GM18909 (cell line): ENCODE measurements around the gene CDC42BPB.

Experiments used
- ATAC-seq: cut with Tn5 transposase; IDR thresholded peaks from one replicate; pipeline ENCODE4 v1.9.1; 2021; ENCODE audit warnings: mild to moderate bottlenecking; ENCODE audit not compliant: unreplicated experiment, poor library complexity

CDC42BPB gene

GRCh38 chr14:103057372-103058163 is at the start of gene CDC42BPB:
CDC42BPB (minus strand) TSS chr14:103057549; CDS start chr14:103057173, 376 bp downstream.
- peak; percentile 81 for ATAC-seq

- no peak for ATAC-seq
These were observed 48.3 kb upstream of the CDC42BPB start for GRCh38 chr14:103105580-103106150.

- ATAC-seq: peak; percentile 42
These were observed 47.5 kb upstream of the CDC42BPB start for GRCh38 chr14:103104654-103105452.

GRCh38 chr14:103104389-103104653 is 47.0 kb upstream of the CDC42BPB start:
- ATAC-seq: no peak

GRCh38 chr14:103103461-103104388 is 46.4 kb upstream of the CDC42BPB start:
- ATAC-seq: no peak

GRCh38 chr14:103102689-103103260 is 45.4 kb upstream of the CDC42BPB start:
- no peak for ATAC-seq

- ATAC-seq: no peak
These were observed 44.8 kb upstream of the CDC42BPB start for GRCh38 chr14:103101963-103102688.

GRCh38 chr14:103101257-103101962 is 44.1 kb upstream of the CDC42BPB start:
- ATAC-seq: no peak

GRCh38 chr14:103100281-103101121 is 43.2 kb upstream of the CDC42BPB start:
- ATAC-seq: peak; percentile 58

GRCh38 chr14:103099733-103100280 is 42.5 kb upstream of the CDC42BPB start:
- no peak for ATAC-seq

GRCh38 chr14:103099081-103099732 is 41.9 kb upstream of the CDC42BPB start:
- ATAC-seq: no peak

- no peak for ATAC-seq
These were observed 40.9 kb upstream of the CDC42BPB start for GRCh38 chr14:103097994-103098957.

- no peak for ATAC-seq
These were observed 40.1 kb upstream of the CDC42BPB start for GRCh38 chr14:103097244-103097993.

GRCh38 chr14:103096387-103096786 is 39.0 kb upstream of the CDC42BPB start:
- ATAC-seq: no peak

GRCh38 chr14:103095210-103095778 is 37.9 kb upstream of the CDC42BPB start:
- no peak for ATAC-seq
